ENCODE data around the gene CCDC188.

The CCDC188 gene

DNA sequence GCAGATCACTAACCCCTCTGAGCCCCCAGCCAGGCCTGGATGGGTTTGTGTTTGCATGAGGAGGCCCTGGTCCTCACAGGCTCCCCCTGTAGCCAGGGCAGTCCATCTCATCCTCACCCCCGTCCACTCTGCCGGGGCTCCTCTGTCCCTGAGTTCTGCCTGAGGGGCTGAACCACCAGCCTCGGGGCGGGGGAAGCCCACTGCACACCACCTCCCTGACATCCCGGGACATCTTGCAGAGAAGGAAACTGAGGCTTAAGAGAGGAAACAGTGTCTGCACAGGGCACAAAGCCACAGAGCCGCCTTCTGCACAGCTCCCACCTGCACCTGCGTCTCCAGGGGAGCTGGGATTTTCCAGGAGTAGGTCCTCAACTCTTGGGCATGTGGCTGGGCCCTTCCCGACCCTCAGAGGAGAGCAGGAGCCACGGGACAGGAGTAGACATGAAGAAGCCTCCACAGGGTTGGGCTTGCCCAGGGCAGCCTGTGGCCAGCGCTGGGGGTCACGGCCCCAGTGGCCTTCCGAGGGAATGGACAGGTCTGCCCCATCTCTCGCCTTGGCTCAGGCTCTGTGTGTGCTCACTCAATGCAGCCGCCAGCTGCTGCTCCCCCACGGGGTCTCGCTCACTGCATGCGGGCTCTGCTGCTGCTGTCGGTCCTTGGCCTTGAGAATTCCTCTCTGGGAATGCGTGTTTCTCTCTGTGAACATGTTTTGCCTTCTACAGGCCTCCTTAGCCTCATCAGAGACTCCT is 45.4 kb upstream of the CCDC188 start:
- no peak overlapping the region for H3K4me3 ChIP-seq (ENCODE audit: low read depth, low read length)
- no peak for DNase-seq (ENCODE audit: low read depth)
- TF ChIP-seq, protein P1, sequence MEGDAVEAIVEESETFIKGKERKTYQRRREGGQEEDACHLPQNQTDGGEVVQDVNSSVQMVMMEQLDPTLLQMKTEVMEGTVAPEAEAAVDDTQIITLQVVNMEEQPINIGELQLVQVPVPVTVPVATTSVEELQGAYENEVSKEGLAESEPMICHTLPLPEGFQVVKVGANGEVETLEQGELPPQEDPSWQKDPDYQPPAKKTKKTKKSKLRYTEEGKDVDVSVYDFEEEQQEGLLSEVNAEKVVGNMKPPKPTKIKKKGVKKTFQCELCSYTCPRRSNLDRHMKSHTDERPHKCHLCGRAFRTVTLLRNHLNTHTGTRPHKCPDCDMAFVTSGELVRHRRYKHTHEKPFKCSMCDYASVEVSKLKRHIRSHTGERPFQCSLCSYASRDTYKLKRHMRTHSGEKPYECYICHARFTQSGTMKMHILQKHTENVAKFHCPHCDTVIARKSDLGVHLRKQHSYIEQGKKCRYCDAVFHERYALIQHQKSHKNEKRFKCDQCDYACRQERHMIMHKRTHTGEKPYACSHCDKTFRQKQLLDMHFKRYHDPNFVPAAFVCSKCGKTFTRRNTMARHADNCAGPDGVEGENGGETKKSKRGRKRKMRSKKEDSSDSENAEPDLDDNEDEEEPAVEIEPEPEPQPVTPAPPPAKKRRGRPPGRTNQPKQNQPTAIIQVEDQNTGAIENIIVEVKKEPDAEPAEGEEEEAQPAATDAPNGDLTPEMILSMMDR (IDR thresholded peaks at IDR 0.05; ENCODE audit: low read depth, low read length), result no peak
- TF ChIP-seq MYC (IDR thresholded peaks at IDR 0.05; ENCODE audit: low read depth, low read length) (no peak), POLR2A (IDR thresholded peaks at IDR 0.05; ENCODE audit: extremely low read depth, insufficient read length) (no peak)
- TF ChIP-seq, protein P2, sequence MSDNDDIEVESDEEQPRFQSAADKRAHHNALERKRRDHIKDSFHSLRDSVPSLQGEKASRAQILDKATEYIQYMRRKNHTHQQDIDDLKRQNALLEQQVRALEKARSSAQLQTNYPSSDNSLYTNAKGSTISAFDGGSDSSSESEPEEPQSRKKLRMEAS (IDR thresholded peaks at IDR 0.05; ENCODE audit: low read depth, low read length), result no peak

DNA sequence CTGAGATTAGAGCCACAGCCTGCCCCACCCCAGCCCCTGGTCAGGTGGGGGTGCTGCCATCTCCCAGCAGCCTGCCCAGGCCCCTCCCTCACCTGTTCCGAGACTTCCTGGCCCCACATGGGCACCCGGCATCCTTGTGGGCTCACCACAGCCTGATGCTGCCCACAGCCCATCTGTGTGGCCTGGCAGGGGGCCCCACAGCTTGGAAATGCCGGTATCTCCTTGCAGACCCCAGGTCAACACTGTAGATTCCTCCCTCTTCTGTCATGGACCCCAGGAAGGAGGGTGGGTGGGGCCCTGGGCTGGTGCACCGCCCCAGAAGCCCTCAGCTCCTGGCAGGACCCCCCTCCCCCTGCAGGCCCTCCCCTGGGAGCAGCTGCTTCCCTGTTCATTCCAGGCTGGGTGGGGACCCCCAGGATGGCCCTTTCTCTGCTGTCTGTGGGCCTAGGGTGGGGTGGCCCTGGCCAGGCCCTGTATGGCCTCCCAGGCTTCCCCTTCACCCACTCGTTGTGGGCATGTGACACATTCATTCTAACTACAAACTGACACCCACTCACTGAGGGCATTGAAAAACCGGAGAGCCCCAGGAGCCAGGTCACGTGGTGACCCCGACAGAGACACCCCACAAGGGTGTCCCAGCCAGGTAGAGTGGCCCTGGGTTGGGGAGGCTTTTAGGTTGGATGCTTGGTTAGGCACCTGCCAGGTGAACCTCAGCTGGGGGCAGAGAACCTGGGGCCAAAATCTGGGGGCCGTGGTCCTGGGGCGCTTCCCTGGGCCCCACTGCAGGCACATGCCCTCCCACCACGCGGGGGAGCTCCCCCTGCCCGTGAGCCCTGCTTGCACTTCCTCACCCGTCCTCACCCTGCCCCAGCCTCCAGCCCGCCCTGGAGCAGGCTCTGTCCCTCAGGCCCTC is 44.1 kb upstream of the CCDC188 start:
- TF ChIP-seq, protein P1 (IDR thresholded peaks at IDR 0.05; ENCODE audit: low read depth, low read length), result no peak
- no peak for TF ChIP-seq POLR2A (IDR thresholded peaks at IDR 0.05; ENCODE audit: extremely low read depth, insufficient read length)
- no peak for TF ChIP-seq MYC (IDR thresholded peaks at IDR 0.05; ENCODE audit: low read depth, low read length)
- DNase-seq (ENCODE audit: low read depth), result no peak
- no peak overlapping the region for H3K4me3 ChIP-seq (ENCODE audit: low read depth, low read length)

DNA sequence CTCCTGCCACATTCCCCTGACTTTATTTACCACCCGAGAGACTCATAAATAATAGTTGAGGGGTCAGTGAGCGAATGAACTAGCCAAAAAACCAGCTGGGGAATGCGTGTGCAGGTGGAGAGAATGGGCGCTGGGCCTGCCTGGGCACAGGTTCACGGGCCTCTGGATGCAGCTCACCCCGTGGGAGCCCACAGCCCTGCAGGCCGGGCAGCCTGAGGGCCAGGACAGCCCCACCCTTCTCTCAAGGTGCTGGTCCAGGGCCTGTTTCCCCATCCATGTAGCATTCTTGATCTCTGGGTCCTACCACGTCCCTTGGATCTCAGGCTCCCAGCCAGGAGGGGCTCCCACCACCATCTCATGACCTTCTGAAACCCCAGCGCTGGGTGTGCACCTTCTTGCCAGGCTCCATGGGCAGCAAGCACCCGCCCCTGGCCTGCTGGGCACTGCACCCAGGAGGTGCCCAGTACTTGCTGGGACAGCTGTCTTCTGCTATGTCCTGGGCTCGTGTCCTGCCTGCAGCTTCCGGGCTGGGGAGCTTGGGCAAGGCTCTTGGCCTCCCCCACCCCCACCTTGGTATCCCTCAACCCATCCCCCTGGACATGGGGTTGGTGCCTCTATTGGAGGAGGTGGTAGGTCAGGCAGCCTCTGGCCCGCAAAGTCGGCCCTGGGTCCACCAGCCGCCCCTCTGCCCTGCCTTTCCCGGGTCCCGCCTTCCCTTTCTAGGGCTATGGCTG is 43.1 kb upstream of the CCDC188 start:
- TF ChIP-seq POLR2A (IDR thresholded peaks at IDR 0.05; ENCODE audit: extremely low read depth, insufficient read length), result no peak
- no peak for DNase-seq (ENCODE audit: low read depth)
- H3K4me3 ChIP-seq (ENCODE audit: low read depth, low read length), result no peak overlapping the region

DNA sequence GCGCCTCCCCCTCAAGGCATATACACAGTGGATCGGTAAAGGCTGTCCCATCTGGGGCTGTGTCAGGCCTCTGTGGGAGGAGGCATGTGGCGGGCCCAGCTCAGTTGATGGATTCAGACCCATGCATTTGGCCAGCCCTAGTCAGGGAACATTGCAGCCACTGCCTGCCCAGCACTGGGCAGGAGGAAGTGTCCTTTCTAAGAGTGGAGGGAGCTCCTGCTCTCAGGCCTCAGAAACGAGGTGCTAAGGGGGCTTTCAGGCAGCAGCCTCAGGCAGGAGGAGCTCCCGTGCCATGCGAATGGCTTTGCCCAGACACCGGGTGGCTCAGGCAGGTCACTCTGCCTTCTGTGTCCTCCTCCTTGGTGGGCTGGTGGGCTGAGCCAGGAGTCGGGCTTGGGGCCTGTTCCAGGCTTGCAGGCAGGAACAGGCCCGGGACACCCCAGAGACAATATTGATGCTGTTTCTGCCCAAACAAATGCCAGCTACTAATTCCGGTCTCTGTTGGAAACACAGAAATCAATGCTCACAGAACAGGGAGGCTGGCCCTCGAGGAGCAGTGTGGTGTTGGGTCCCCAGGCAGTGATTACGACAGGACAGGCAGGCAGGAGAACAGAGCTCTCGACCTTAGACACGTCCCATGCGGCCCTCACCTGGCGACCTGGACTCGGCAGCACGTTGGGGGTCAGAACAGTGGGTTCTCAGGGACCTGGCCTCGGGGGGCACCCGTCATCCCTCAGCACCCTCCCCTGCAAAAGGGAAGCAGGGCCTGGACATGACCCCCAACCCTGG is 42.3 kb upstream of the CCDC188 start:
- DNase-seq (ENCODE audit: low read depth), result no peak
- TF ChIP-seq, protein P2 (IDR thresholded peaks at IDR 0.05; ENCODE audit: low read depth, low read length), result no peak
- TF ChIP-seq, protein P1 (IDR thresholded peaks at IDR 0.05; ENCODE audit: low read depth, low read length), result no peak
- TF ChIP-seq POLR2A (IDR thresholded peaks at IDR 0.05; ENCODE audit: extremely low read depth, insufficient read length), result no peak
- H3K4me3 ChIP-seq (ENCODE audit: low read depth, low read length), result no peak overlapping the region

DNA sequence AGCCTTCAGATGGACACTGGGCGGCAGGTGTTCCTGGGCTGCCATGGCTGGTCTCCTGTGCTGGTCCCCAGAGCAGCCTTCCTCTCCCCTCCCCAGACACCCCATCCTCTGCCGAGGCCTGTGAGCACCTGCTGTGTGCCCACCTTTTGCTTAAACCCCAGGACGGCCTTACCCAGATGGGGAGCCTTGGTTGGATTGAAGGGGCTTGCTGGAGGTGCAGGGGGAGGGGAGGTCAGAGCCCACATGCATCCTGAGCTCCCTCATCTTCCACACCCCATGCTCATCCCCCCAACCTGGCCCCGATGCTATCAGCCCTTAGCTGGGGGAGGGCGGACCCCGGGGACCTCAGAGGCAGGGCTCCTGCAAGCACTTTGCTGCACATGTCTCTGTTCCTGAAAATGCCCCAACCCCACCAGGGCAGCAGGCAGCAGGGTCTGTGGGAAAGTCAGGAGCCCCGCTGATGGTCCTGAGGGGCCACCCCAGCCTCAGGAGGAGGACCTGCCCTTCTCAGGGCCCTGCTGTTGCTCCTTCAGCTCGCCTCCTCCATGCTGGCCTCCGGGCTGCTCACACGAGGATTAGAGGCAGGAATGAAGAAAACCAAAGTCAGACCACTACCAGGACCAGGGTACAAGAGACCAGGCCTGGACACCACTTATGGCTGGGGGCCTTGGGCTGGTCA is 41.6 kb upstream of the CCDC188 start:
- TF ChIP-seq POLR2A (IDR thresholded peaks at IDR 0.05; ENCODE audit: extremely low read depth, insufficient read length) (no peak), MYC (IDR thresholded peaks at IDR 0.05; ENCODE audit: low read depth, low read length) (no peak)
- TF ChIP-seq, protein P2 (IDR thresholded peaks at IDR 0.05; ENCODE audit: low read depth, low read length), result no peak
- TF ChIP-seq, protein P1 (IDR thresholded peaks at IDR 0.05; ENCODE audit: low read depth, low read length), result no peak
- H3K4me3 ChIP-seq (ENCODE audit: low read depth, low read length), result no peak overlapping the region
- DNase-seq (ENCODE audit: low read depth), result no peak
